IMR-90 (cell line): ENCODE results near the gene NARS2.

Experiments
- CTCF ChIP-seq: conservative IDR thresholded peaks from 2 replicates; pipeline ENCODE4 v1.5.1; 2012; ENCODE audit warnings: mild to moderate bottlenecking, low read depth, low read length, improper control_type of control experiment
- POLR2A ChIP-seq: IDR thresholded peaks from 2 replicates; pipeline ENCODE4 v1.6.1; 2012; ENCODE audit warnings: mild to moderate bottlenecking, low read depth, low read length

GRCh38 chr11:78588517-78588916 is 13.9 kb upstream of the NARS2 start:
- no peak for TF ChIP-seq POLR2A
- TF ChIP-seq CTCF, result no peak
